NOMO-1 (cell line): ENCODE results near the gene MTRF1.
A peak's percentile ranks its signal among the peaks of the same experiment; 100 is the strongest.

ENCODE experiments used
- DNase-seq, 2 experiments: peaks; one replicate each; lab custom pipeline; 2025; ENCODE audit not compliant: unreplicated experiment in 2 of 2; lab: John Stamatoyannopoulos, UW

MTRF1 gene, protein sequence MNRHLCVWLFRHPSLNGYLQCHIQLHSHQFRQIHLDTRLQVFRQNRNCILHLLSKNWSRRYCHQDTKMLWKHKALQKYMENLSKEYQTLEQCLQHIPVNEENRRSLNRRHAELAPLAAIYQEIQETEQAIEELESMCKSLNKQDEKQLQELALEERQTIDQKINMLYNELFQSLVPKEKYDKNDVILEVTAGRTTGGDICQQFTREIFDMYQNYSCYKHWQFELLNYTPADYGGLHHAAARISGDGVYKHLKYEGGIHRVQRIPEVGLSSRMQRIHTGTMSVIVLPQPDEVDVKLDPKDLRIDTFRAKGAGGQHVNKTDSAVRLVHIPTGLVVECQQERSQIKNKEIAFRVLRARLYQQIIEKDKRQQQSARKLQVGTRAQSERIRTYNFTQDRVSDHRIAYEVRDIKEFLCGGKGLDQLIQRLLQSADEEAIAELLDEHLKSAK

GRCh38 chr13:41263261-41263971, at the start of gene MTRF1:
Gene MTRF1, minus strand, starts transcription at chr13:41263576. Its CDS starts 2,669 bp downstream, at chr13:41260907.
- peak; percentile 86 for DNase-seq

- DNase-seq, result no peak
These were observed 49.7 kb upstream of the MTRF1 start for GRCh38 chr13:41313117-41313516.

- DNase-seq, result peak in 1 of 2 experiments; percentile 34
These were observed 48.8 kb upstream of the MTRF1 start for GRCh38 chr13:41312176-41312500.

DNA sequence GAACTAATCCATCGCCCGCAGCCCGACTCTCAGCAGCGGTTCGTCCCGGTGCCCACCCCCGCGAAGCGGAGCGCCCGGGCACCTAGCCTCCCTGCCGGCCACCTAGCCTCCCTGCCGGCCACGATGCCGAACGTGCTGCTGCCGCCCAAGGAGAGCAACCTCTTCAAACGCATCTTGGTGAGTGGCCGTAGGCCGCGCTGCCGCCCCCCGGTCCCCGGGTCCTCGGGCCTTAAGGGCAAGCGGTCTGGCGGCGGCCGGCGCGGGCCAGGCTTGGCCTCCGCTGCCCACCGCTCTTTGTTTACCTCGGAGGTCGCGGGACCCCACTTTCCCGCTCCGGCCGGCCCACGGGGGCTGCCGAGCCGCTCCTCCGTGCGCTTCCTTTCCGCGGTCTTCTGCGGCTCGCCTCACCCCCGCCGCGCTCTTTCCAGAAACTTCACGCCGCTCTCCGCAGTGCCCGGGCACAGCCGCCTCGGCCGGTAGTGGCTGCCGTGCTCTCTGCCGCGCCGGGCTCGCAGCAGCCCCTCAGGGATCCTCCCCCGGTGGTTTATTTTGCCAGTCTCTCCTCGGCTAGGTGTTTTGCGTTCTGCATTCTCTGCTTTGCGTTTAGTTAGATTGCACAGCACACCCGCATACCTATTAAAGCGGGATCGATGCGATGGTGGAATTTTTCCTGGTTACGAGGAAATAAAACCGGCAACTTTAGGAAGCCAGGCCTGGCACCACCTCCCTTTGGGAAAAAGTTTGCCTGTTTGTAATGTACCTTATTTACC, 48.2 kb upstream of the MTRF1 start:
- peak; percentile 61 to 80 for DNase-seq

DNA sequence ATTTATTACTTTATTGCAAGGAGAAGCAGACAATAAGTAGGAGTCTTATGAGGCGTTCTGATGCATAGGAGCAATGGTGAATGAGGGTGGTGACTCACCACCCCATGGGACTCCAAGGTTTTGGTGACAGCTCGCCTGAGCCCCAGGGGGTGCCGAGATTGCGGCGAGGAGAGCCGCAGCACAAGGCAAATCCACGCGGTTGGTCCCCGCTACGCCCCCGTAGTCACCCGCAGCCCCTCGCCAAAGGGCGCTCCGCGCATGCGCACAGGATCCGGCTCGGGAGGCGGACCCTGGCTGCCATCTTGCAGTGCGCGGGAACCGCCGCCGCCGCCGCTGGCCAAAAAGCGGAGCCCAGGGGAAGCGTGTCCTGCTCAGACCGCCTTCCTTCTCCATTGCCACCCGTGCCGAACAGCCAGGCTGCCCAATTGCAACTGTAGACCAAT, 47.6 kb upstream of the MTRF1 start, which contains the start of gene NAA16:
Gene NAA16 (plus strand): TSS at position 305 of the 443 bp plus-strand sequence. CDS start 262 bp downstream, outside the sequence.
- DNase-seq, result peak; percentile 70 to 82

DNA sequence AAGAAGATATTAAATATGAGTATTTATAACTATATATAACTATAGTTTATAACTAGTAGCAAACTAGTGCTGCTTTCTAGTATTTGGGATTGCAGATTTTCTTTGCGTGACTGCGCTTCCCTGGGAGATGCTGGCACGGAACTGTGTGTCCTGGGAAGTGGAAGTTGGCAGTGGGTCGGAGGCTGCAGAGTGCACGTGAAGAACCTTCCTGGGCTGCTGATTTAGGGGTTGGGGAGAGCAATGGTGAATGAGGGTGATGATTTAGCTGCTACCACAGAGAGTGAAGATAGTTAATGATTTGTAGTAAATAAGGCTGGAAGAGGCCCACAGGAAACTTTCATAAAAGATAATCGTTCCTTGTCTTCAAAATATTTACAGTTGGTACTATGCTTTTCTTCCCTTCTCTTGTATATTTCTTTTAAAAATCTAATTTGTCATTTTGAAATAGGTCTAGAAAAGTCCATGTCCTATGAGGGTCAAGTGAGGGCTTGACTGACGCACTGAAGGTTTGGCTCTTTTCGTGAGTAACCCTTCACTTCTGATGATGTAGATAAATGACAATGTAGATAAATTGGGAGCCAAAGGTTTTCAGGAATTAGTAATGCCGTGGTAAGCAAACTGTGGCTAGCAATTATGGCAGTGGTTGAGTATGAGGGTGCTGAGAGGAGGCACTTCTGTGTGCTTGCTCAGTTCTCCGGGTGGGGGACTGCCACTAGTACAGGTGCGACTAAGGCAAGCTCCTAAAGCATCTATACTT, 44.7 kb upstream of the MTRF1 start:
- no peak for DNase-seq

GRCh38 chr13:41306271-41307145, 43.1 kb upstream of the MTRF1 start:
- DNase-seq, result no peak

DNA sequence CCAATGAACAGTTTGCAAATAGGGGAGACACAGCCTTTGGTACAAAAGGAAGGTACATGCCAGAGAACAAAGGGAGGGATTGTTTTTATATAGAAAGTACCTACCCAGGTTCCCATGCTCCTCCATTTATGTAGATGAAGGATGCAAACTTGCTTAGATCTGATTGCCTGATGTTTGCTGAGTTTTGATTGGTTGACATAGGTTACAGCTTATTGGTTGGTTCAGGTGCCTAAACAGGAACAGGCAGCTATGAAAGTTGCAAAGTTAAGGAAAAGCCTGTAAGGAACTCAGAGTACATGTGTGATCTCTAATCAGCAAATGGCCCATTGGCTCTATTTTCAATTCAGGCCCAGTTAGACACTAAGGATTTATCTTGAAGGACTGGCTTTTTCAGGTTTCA, 41.2 kb upstream of the MTRF1 start:
- no peak for DNase-seq

- no peak for DNase-seq
These were observed 39.4 kb upstream of the MTRF1 start for GRCh38 chr13:41302743-41303142.

DNA sequence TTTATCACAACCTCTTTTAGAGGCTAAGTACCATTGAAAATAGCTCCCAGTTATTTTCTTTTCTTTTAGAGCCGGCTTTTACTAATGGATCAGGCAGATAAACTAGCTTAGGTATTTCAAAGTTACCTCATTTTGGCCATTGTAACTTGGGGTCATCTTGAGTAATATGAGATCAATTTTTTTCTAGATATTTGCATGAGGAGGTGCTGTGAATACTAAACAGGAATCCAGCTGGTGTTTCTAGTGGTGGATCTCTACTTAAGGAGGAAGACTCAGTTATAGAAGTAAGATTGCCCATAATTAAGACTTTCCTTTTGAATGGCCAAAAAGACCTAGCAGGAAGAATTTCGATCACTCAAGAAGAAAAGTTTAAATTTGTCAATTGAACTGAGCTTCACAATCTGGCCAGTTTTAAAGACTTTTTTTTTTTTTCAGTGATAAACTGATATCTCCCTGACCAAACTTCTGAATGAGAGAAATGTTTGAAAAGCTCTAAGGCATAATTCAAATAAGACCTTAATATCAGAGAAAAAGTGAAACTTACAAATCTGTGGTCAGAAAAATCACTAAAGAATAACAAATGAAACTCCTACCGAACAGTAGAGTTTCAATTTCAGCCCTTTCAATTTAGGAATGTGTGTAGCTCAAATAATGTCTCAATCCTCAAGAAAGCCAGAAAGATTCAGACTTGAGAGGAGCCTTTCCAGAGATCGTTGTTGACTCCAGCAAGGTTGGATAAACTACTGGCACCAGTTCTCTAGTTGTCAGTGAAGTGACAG, 36.1 kb upstream of the MTRF1 start:
- DNase-seq, result no peak

GRCh38 chr13:41296879-41297646, 33.7 kb upstream of the MTRF1 start:
- DNase-seq, result no peak

GRCh38 chr13:41295973-41296372, 32.6 kb upstream of the MTRF1 start:
- no peak for DNase-seq

- DNase-seq, result no peak
These were observed 31.5 kb upstream of the MTRF1 start for GRCh38 chr13:41294914-41295313.

GRCh38 chr13:41293272-41293671, 29.9 kb upstream of the MTRF1 start:
- no peak for DNase-seq

GRCh38 chr13:41291246-41291645, 27.9 kb upstream of the MTRF1 start:
- no peak for DNase-seq

DNA sequence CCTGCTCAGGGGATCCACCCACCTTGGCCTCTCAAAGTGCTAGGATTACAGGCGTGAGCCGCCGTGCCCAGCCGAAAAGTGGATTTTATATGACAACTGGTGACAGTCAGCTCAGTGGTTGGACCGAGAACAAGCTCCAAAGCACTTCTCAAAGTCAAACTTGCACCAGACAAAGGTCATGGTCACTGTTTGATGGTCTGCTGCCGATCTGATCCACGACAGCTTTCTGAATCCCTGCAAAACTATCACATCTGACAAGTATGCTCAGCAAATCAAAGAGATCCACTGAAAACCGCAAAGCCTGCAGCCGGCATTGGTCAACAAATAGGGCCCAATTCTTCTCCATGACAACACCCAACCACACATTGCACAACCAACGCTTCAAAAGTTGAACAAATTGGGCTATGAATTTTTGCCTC, 26.1 kb upstream of the MTRF1 start:
- peak; percentile 86 to 92 for DNase-seq

GRCh38 chr13:41286370-41286769, 23.0 kb upstream of the MTRF1 start:
- DNase-seq, result no peak
